ENCODE data around the gene RNASE8.
"Not testable (repeated sequence)": the region's sequence is repeated elsewhere in the genome, so short reads cannot be mapped to it uniquely, and the experiment has no call there.

Gene RNASE8, protein sequence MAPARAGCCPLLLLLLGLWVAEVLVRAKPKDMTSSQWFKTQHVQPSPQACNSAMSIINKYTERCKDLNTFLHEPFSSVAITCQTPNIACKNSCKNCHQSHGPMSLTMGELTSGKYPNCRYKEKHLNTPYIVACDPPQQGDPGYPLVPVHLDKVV

DNA sequence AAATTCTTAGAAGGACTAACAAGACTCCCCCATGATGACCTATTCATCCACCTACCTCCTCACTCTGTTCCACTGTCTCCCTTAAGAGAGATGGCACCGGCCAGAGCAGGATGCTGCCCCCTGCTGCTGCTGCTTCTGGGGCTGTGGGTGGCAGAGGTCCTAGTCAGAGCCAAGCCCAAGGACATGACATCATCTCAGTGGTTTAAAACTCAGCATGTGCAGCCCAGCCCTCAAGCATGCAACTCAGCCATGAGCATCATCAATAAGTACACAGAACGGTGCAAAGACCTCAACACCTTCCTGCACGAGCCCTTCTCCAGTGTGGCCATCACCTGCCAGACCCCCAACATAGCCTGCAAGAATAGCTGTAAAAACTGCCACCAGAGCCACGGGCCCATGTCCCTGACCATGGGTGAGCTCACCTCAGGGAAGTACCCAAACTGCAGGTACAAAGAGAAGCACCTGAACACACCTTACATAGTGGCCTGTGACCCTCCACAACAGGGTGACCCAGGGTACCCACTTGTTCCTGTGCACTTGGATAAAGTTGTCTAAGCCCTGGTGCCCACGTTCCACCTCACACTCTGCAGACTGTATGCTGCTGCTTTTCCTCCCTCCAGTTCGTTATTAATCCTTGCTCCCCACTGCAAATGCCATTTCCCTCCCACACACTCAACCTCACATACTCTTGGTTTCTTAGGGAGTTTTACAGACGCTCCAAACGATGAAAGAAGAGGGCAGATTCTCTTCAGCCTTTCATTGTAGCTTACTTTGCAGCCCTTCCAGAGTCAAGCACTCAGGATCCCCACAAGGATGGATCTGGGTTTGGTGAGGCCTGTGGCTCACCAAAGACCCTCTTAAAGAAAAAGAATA lies at the start of gene RNASE8:
Gene RNASE8, plus strand, starts transcription at position 20 of the 873 bp plus-strand sequence. Its CDS starts 71 bp downstream, at position 91.
- H3K27ac ChIP-seq: no peak within 1 kb of the TSS
- peaks cover 30% of the 10 kb centered on the region for H3K27me3 ChIP-seq
- TF ChIP-seq, protein P1, sequence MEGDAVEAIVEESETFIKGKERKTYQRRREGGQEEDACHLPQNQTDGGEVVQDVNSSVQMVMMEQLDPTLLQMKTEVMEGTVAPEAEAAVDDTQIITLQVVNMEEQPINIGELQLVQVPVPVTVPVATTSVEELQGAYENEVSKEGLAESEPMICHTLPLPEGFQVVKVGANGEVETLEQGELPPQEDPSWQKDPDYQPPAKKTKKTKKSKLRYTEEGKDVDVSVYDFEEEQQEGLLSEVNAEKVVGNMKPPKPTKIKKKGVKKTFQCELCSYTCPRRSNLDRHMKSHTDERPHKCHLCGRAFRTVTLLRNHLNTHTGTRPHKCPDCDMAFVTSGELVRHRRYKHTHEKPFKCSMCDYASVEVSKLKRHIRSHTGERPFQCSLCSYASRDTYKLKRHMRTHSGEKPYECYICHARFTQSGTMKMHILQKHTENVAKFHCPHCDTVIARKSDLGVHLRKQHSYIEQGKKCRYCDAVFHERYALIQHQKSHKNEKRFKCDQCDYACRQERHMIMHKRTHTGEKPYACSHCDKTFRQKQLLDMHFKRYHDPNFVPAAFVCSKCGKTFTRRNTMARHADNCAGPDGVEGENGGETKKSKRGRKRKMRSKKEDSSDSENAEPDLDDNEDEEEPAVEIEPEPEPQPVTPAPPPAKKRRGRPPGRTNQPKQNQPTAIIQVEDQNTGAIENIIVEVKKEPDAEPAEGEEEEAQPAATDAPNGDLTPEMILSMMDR (IDR thresholded peaks at IDR 0.05): no peak
- no peaks in the 10 kb centered on the region for H3K36me3 ChIP-seq
- no peak within 1 kb of the TSS for H3K4me3 ChIP-seq (ENCODE audit: low read depth in 1 of 2, low read length in 1 of 2)
- no peaks in the 10 kb centered on the region for H3K4me1 ChIP-seq (ENCODE audit: control insufficient read depth in 1 of 2, insufficient read depth in 1 of 2, low read depth in 1 of 2, low read length in 1 of 2)
- no peaks in the 10 kb centered on the region for H3K9me3 ChIP-seq

DNA sequence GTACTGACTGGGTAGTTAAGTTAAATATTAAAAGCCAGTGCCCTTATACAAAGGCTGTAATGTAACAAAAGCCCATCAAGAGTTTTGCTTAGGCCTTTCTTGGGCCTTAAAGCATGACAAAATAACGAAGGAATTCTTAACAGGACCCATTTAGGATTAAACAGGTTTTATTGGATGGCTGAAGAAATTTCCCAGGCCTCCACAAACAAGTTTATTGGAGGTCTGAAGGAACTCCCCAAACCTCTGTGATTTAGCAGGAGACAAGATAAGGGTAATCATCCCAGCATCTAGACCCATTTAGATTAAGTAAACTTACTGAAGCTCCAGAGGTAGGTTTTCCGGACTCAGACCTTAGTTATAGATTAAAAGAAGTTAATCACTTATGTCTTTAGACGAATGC lies 47.9 kb upstream of the RNASE8 start:
- H3K27ac ChIP-seq; H3K9me3 ChIP-seq; H3K4me1 ChIP-seq (ENCODE audit: control insufficient read depth in 1 of 2, insufficient read depth in 1 of 2, low read depth in 1 of 2, low read length in 1 of 2); H3K4me3 ChIP-seq (ENCODE audit: low read depth in 1 of 2, low read length in 1 of 2); H3K36me3 ChIP-seq: not testable (repeated sequence)
- H3K27me3 ChIP-seq: peaks cover 27% of the 10 kb centered on the region

DNA sequence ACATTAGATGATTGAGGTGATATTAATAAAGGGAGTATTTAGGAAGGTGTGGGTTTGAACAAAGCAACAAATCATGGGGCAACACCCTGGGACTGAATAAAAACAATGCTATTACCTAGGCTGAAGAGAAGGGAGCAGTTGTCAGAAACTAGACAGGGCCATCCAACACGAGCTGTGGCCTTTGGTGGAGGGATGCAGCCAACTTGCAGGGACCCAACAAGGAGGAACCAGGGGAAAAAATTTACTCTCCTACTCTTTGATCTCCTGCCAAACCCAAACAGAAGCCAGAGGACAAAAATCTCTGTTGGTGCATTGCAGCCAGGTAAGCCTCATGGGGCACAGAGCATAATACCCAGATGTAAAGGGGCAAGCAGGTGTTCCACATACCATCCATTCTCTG lies 46.5 kb upstream of the RNASE8 start:
- no peak overlapping the region for H3K27ac ChIP-seq
- H3K4me1 ChIP-seq (ENCODE audit: control insufficient read depth in 1 of 2, insufficient read depth in 1 of 2, low read depth in 1 of 2, low read length in 1 of 2): peaks cover 0 to 5% of the 10 kb centered on the region in 2 experiments
- H3K36me3 ChIP-seq: no peaks in the 10 kb centered on the region
- peaks cover 27% of the 10 kb centered on the region for H3K27me3 ChIP-seq
- no peak overlapping the region for H3K4me3 ChIP-seq (ENCODE audit: low read depth in 1 of 2, low read length in 1 of 2)
- no peaks in the 10 kb centered on the region for H3K9me3 ChIP-seq
- TF ChIP-seq, protein P1 (IDR thresholded peaks at IDR 0.05): no peak

DNA sequence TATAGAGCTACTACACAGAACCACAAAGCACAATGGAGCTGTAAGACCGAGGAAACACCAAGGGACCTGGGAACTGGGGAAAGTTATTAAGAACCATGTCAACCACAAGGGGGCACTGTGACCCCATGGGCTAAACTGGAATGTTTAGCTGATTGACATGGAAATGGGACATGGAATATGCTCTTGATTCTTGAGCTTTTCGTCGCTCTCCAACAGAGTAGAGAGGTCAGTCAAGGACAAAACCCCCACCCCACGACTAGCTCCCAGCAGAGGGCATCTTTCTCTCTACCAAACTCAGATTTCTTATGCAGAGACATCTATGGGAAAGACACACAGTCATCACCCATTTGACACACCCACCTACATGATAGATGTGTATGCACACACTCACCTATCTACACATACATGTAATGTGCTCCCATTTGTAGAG lies 42.8 kb upstream of the RNASE8 start:
- Histone ChIP-seq H3K4me3 (ENCODE audit: low read depth in 1 of 2, low read length in 1 of 2) (no peak overlapping the region), H3K9me3 (no peaks in the 10 kb centered on the region), H3K4me1 (ENCODE audit: control insufficient read depth in 1 of 2, insufficient read depth in 1 of 2, low read depth in 1 of 2, low read length in 1 of 2) (peaks cover 0 to 5% of the 10 kb centered on the region in 2 experiments), H3K27ac (no peak overlapping the region), H3K36me3 (no peaks in the 10 kb centered on the region), H3K27me3 (peaks cover 31% of the 10 kb centered on the region)
- TF ChIP-seq, protein P1 (IDR thresholded peaks at IDR 0.05): peak; percentile 72

DNA sequence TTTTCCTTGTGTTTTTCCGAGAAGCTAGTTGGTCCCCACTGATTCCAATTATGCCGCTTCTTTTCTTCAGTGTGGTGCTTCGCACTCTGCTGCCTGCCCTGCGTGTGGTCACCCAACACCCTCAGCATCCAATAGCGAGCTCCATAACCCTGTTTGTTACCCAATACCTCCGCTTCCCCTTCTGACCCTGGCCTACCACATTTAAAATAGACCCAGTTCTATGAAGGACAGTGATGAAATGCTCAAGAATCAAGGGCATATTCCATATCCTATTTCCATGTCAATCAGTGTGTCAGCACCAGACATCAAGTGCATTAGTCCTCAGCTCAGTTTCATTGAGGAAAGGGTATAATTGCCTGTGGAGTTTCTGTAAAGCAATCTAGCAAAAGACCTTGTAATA lies 42.3 kb upstream of the RNASE8 start:
- H3K27ac ChIP-seq: no peak overlapping the region
- H3K36me3 ChIP-seq: no peaks in the 10 kb centered on the region
- H3K4me1 ChIP-seq (ENCODE audit: control insufficient read depth in 1 of 2, insufficient read depth in 1 of 2, low read depth in 1 of 2, low read length in 1 of 2): peaks cover 0 to 5% of the 10 kb centered on the region in 2 experiments
- TF ChIP-seq, protein P1 (IDR thresholded peaks at IDR 0.05): no peak
- peaks cover 31% of the 10 kb centered on the region for H3K27me3 ChIP-seq
- H3K4me3 ChIP-seq (ENCODE audit: low read depth in 1 of 2, low read length in 1 of 2): no peak overlapping the region
- no peaks in the 10 kb centered on the region for H3K9me3 ChIP-seq

Measured in neutrophil (primary cell).